ENCODE data around the gene SCPEP1.
A peak's percentile ranks its signal among the peaks of the same experiment; 100 is the strongest.

Gene SCPEP1, protein sequence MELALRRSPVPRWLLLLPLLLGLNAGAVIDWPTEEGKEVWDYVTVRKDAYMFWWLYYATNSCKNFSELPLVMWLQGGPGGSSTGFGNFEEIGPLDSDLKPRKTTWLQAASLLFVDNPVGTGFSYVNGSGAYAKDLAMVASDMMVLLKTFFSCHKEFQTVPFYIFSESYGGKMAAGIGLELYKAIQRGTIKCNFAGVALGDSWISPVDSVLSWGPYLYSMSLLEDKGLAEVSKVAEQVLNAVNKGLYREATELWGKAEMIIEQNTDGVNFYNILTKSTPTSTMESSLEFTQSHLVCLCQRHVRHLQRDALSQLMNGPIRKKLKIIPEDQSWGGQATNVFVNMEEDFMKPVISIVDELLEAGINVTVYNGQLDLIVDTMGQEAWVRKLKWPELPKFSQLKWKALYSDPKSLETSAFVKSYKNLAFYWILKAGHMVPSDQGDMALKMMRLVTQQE

DNA sequence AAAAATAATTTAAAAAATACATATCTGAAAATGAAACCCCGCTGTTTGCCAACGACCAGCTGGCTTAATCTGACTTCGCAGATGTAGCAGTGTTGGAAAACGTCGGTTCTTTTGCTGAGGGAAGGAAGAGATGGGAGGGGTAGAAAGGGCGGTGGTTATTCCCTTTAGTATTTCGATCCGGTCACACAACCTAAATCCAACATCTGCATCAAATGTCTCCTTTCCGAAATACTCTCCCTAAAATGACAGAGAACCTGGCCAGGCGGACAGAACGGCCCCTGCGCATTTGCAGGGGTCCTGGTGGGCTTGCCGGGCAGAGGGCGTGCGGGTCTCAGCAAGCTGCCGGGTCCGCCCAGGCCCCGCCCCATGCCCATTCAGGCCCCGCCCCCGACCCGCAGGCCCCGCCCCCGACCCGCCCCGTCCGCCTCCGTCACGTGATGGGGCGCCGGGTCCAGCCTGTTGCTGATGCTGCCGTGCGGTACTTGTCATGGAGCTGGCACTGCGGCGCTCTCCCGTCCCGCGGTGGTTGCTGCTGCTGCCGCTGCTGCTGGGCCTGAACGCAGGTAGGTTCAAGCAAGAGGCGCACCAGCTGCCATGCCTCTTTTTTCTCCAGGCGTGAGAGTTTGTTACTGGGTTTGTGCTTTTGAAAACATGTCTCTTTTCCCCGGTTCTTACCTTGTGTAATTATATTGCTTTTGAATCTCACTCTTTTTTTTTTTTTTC lies at the start of gene SCPEP1:
Gene SCPEP1, plus strand, starts transcription at position 459 of the 723 bp plus-strand sequence. Its CDS starts 29 bp downstream, at position 488.
- peak within 1 kb of the TSS; percentile 76 for H3K9ac ChIP-seq (ENCODE audit: insufficient read length, low read depth)

DNA sequence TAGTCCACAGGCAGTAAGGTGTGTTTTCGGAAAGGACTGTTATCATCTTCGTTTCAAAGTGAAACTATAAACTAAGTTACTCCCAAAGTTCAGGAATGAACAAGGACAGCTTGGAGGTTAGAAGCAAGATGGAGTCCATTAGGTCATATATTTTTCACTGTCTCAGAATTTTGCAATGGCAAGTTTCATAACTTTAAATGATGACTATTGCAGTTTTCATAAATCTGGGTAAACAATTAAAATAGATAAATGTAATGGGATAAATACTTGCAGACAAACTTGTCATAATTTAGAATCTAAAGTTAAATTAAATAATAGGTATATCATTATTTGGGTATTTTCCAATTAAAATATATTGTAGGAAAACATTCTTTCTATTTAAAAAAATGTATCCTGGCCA lies 49.3 kb upstream of the SCPEP1 start:
- no peaks in the 10 kb centered on the region for H3K36me3 ChIP-seq (ENCODE audit: insufficient read depth, insufficient read length, low read length)
- H3K27me3 ChIP-seq (ENCODE audit: insufficient read depth, insufficient read length) = no peaks in the 10 kb centered on the region
- H3K4me1 ChIP-seq (ENCODE audit: insufficient read depth, insufficient read length) = no peaks in the 10 kb centered on the region
- no peak overlapping the region for H3K4me3 ChIP-seq (ENCODE audit: insufficient read length, low read depth)
- no peak overlapping the region for H3K9ac ChIP-seq (ENCODE audit: insufficient read length, low read depth)
- no peak for TF ChIP-seq YY1 (IDR thresholded peaks at IDR 0.05; ENCODE audit: insufficient read depth, insufficient read length)
- DNase-seq (ENCODE audit: low read depth, low spot score) = no peak
- peaks cover 60% of the 10 kb centered on the region for H3K9me3 ChIP-seq (ENCODE audit: insufficient read depth, low read length)

More for the DNA sequence above, at the start of gene SCPEP1:
- Histone ChIP-seq H3K36me3 (ENCODE audit: insufficient read depth, insufficient read length, low read length) (peaks cover 4% of the 10 kb centered on the region), H3K4me1 (ENCODE audit: insufficient read depth, insufficient read length) (peaks cover 6% of the 10 kb centered on the region), H3K9me3 (ENCODE audit: insufficient read depth, low read length) (no peaks in the 10 kb centered on the region), H3K4me3 (ENCODE audit: insufficient read length, low read depth) (peak within 1 kb of the TSS; percentile 59), H3K27me3 (ENCODE audit: insufficient read depth, insufficient read length) (peaks cover 4% of the 10 kb centered on the region)
- TF ChIP-seq ZNF274 (IDR thresholded peaks at IDR 0.05; ENCODE audit: low read depth, low read length) (no peak), SUZ12 (IDR thresholded peaks at IDR 0.05; ENCODE audit: extremely low read depth, insufficient read depth, insufficient read length) (no peak), YY1 (IDR thresholded peaks at IDR 0.05; ENCODE audit: insufficient read depth, insufficient read length) (no peak)
- peak; percentile 59 for DNase-seq (ENCODE audit: low read depth, low spot score)

DNA sequence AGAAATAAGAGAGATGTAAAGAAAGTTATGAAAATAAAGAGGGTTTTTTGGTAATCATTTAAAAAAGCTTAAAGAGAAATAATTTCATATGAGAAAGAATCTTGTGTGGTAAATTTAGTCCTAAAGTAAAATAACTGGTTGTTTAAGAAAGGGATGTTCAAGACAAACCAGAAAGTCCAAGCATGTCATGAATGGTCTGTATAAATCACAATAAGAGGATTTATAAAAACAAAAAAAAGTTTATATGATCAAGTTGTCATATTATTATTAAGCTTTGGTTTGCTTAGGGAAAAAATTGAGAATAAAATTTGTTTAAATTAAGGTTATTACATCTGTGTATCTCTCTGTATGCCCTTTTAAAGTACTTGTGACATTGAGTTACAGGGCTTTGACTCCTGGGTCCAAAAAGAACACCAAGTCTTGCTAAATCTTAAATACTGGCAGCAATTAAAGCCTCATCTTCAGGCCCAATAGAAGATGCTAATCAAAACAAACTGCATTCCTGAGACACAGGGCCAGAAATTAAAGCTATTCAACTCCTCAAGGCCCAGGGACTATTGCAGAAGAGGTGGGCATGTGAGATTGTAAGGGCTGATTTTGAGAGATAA lies 48.5 kb upstream of the SCPEP1 start:
- TF ChIP-seq SUZ12 (IDR thresholded peaks at IDR 0.05; ENCODE audit: extremely low read depth, insufficient read depth, insufficient read length) = no peak
- TF ChIP-seq ZNF274 (IDR thresholded peaks at IDR 0.05; ENCODE audit: low read depth, low read length) = no peak
- TF ChIP-seq YY1 (IDR thresholded peaks at IDR 0.05; ENCODE audit: insufficient read depth, insufficient read length) = no peak
- H3K9ac ChIP-seq (ENCODE audit: insufficient read length, low read depth) = no peak overlapping the region
- H3K36me3 ChIP-seq (ENCODE audit: insufficient read depth, insufficient read length, low read length) = peaks cover 6% of the 10 kb centered on the region
- H3K4me1 ChIP-seq (ENCODE audit: insufficient read depth, insufficient read length) = no peaks in the 10 kb centered on the region
- H3K9me3 ChIP-seq (ENCODE audit: insufficient read depth, low read length) = peaks cover 60% of the 10 kb centered on the region
- no peaks in the 10 kb centered on the region for H3K27me3 ChIP-seq (ENCODE audit: insufficient read depth, insufficient read length)
- no peak for DNase-seq (ENCODE audit: low read depth, low spot score)
- H3K4me3 ChIP-seq (ENCODE audit: insufficient read length, low read depth) = no peak overlapping the region

DNA sequence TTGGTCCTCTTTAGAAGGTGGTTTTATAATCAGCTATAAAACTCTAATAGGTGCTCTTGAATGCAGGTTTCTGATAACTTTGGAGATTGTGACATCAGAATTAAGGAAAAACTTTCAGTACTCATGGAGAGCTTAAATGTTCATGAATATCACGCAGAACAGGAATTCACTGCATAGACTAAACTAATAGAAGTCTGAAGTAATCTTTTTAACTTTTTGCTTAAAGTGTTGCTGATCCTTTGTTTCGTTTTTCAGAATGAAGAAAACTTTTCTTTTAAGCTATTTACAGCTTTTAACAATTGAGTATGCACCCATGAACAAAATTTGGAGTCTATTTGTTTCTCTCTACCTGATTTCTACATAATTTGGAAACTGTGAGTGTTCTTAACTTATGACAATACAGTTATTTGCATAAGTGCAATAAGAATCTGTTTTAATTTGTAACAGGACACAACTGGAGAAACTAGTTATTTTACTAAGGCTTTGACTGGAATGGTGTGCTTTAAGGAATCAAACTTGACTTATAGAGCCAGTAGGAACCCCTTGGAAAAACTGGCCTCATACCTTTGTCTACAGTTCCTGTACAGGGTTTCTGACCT lies 47.1 kb upstream of the SCPEP1 start:
- no peak for DNase-seq (ENCODE audit: low read depth, low spot score)
- Histone ChIP-seq H3K27me3 (ENCODE audit: insufficient read depth, insufficient read length) (no peaks in the 10 kb centered on the region), H3K9me3 (ENCODE audit: insufficient read depth, low read length) (peaks cover 60% of the 10 kb centered on the region), H3K4me1 (ENCODE audit: insufficient read depth, insufficient read length) (no peaks in the 10 kb centered on the region), H3K4me3 (ENCODE audit: insufficient read length, low read depth) (no peak overlapping the region), H3K36me3 (ENCODE audit: insufficient read depth, insufficient read length, low read length) (peaks cover 18% of the 10 kb centered on the region), H3K9ac (ENCODE audit: insufficient read length, low read depth) (no peak overlapping the region)
- TF ChIP-seq ZNF274 (IDR thresholded peaks at IDR 0.05; ENCODE audit: low read depth, low read length) (no peak), YY1 (IDR thresholded peaks at IDR 0.05; ENCODE audit: insufficient read depth, insufficient read length) (no peak), SUZ12 (IDR thresholded peaks at IDR 0.05; ENCODE audit: extremely low read depth, insufficient read depth, insufficient read length) (no peak)

DNA sequence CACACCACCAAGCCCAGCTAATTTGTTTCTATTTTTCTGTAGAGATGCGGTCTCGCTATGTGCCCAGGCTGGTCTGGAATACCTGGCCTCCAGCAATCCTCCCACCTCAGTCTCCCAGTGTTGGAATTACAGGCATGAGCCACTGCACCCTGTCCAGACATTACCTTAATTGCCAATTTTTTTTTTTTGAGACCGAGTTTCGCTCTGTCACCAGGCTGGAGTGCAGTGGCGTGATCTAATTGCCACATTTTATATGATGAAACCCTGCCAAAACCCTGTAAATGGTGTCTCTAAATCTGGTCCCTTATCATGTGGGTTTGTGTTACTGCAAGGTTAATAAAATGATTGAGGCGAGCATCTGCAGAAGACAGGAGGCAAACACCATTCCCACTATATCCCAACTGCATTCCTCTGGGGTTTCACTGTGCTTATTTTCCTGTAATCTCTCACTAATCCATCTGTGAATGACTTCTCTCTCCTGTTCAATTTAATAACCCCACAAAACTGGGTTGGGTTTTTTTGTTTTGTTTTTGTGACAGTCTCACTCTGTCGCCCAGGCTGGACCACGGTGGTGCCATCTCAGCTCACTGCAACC lies 44.7 kb upstream of the SCPEP1 start:
- Histone ChIP-seq H3K9me3 (ENCODE audit: insufficient read depth, low read length) (peaks cover 49% of the 10 kb centered on the region), H3K4me1 (ENCODE audit: insufficient read depth, insufficient read length) (no peaks in the 10 kb centered on the region), H3K4me3 (ENCODE audit: insufficient read length, low read depth) (no peak overlapping the region), H3K9ac (ENCODE audit: insufficient read length, low read depth) (no peak overlapping the region), H3K27me3 (ENCODE audit: insufficient read depth, insufficient read length) (no peaks in the 10 kb centered on the region), H3K36me3 (ENCODE audit: insufficient read depth, insufficient read length, low read length) (peaks cover 38% of the 10 kb centered on the region)
- no peak for DNase-seq (ENCODE audit: low read depth, low spot score)
- no peak for TF ChIP-seq SUZ12 (IDR thresholded peaks at IDR 0.05; ENCODE audit: extremely low read depth, insufficient read depth, insufficient read length)
- TF ChIP-seq ZNF274 (IDR thresholded peaks at IDR 0.05; ENCODE audit: low read depth, low read length) = no peak
- TF ChIP-seq YY1 (IDR thresholded peaks at IDR 0.05; ENCODE audit: insufficient read depth, insufficient read length) = no peak

DNA sequence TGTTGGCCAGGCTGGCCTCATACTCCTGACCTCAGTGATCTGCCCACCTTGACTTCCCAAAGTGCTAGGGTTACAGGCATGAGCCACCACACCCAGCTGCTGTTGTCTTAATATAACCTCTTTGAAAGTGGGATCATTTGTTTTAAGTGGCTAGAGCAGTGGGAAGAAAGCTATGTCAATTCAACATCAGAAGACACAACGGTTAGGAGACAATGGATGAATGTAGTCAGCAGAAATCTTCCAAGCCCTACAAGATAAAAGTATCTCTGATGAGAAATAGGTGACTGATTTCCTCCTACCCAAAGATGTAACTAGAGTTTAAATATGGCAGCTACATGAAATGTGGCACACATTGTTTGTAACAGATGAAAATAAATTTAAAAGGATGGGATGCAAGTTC lies 44.1 kb upstream of the SCPEP1 start:
- Histone ChIP-seq H3K9ac (ENCODE audit: insufficient read length, low read depth) (no peak overlapping the region), H3K4me3 (ENCODE audit: insufficient read length, low read depth) (no peak overlapping the region), H3K4me1 (ENCODE audit: insufficient read depth, insufficient read length) (no peaks in the 10 kb centered on the region), H3K27me3 (ENCODE audit: insufficient read depth, insufficient read length) (no peaks in the 10 kb centered on the region), H3K9me3 (ENCODE audit: insufficient read depth, low read length) (peaks cover 43% of the 10 kb centered on the region), H3K36me3 (ENCODE audit: insufficient read depth, insufficient read length, low read length) (peaks cover 43% of the 10 kb centered on the region)
- no peak for TF ChIP-seq YY1 (IDR thresholded peaks at IDR 0.05; ENCODE audit: insufficient read depth, insufficient read length)
- TF ChIP-seq ZNF274 (IDR thresholded peaks at IDR 0.05; ENCODE audit: low read depth, low read length) = no peak
- no peak for TF ChIP-seq SUZ12 (IDR thresholded peaks at IDR 0.05; ENCODE audit: extremely low read depth, insufficient read depth, insufficient read length)
- no peak for DNase-seq (ENCODE audit: low read depth, low spot score)

All from NT2/D1 (cell line).